GM19351 (cell line): Measurements from ENCODE around the gene MEOX1.
"Not testable (repeated sequence)": the region's sequence is repeated elsewhere in the genome, so short reads cannot be mapped to it uniquely, and the experiment has no call there.

ENCODE experiments used
- ATAC-seq: cut with Tn5 transposase; IDR thresholded peaks from one replicate; pipeline ENCODE4 v1.9.1; 2021; ENCODE audit warnings: mild to moderate bottlenecking, moderate library complexity; ENCODE audit not compliant: unreplicated experiment

The MEOX1 gene

DNA sequence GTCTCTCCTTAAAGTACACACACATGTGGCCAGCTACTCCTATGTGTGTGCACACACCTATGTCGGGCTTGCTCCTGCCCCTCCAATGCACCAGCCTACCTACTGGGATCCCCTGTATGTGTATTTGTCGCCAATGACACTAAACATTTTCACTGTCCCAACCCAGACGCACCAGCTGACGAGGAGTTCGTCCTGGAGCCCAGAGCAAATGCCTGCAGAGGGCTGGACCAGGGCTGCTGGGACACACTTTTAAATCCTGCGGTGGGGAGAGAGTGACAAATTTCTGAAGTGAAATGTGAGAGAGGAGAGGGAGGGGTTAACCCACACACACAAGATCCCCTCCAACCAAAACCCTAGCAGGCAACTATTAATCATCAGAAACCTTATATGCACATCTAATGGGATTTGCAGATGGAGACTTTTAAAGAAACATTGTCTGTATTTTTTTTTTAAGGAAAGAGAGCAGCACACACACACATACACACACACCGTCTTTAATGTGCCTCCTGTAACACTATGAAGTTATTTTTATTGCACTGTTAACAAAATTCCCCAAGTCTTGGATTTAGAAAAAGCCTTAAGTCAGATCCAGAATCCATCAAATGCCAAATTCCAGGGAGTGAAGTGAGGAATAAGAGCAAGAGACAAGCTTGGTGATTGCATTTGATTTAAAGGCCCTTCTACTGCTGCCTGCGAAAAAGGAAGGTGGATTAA is at the start of gene MEOX1:
TSS of gene MEOX1 (minus strand) at position 224 of the 714 bp plus-strand sequence. CDS start 388 bp downstream, outside the sequence.
- ATAC-seq, result no peak

DNA sequence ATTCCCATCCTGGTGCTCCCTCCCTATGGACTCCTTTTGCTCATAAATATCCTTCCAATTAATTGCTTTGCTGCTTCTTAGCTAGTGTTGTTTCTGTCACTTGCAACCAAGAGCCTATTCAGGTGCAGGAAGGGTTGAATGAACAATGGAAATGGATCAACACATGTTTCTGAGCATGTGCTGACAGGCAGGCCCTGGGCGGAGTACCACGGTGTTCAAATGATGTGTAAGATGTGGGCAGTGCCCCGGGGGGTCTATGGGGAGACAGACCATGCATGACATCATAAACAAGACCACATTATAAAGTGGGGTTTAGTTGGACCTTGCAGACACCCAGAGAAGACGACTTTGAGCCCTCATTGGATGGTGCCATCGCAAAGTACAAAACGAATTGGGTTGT is 48.4 kb upstream of the MEOX1 start:
- ATAC-seq, result no peak

- ATAC-seq, result no peak
These were observed 47.5 kb upstream of the MEOX1 start for GRCh38 chr17:43709210-43709609.

DNA sequence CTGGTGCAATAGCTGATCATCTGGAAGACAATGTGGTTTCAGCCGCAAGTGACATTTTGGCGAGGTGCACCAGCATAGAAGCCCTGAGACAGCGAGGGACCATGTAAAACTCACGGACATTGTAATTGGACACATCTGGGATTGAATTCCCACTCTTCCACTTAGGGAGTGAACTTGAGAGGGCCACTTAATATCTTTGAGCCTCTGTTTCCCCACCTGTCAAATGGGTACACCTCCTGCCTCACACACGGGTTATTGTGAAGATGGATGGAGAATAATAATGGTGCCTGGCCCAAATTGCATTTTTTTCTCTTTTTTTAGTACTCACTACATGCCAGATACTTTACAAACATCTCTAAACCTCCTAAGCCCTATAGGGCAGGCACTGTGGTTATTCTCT is 45.5 kb upstream of the MEOX1 start:
- ATAC-seq, result no peak

DNA sequence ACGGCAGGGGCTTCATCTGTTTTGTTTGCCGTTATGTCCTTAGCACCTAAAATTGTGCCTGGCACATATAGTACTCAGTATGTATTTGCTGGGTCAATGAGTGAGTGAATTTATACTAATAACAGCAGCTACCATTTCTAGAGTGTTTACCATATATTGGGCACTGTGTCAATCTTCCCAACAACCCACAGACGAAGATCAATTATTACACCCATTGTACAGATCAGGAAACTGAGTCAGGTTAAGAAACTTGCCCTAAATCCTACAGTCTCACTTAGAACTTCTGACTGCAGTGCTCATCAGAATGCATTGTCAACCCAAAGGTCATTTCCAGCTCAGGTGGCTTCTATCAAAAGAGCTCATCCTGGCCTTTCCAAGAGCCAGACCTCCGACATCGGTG is 44.5 kb upstream of the MEOX1 start:
- ATAC-seq, result no peak

- ATAC-seq, result no peak
These were observed 41.9 kb upstream of the MEOX1 start for GRCh38 chr17:43703630-43704029.

DNA sequence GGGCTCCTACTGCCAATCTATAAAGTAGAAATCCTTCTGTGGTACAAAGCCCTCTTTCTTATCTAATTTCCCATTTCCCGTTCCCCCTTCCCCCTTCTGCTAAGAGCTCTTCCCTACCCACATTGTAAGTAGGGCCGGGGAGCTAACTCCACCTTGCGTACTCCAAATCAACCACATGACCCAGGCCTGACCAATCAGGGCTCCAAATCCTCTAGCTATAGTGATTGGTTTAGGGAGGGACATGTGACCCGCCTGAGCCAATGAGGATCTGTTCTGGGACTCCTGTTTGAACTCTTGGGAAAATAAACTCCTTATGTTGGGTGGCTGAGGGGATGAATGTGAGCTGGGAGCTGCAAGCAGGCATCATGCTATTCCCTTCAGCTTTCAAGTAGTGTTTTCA is 40.9 kb upstream of the MEOX1 start:
- ATAC-seq, result no peak

- ATAC-seq, result no peak
These were observed 39.6 kb upstream of the MEOX1 start for GRCh38 chr17:43701318-43701743.

GRCh38 chr17:43699438-43699756 is 37.7 kb upstream of the MEOX1 start:
- no peak for ATAC-seq

GRCh38 chr17:43698678-43699437 is 37.1 kb upstream of the MEOX1 start:
- ATAC-seq, result no peak

- ATAC-seq, result no peak
These were observed 36.2 kb upstream of the MEOX1 start for GRCh38 chr17:43697937-43698336.

DNA sequence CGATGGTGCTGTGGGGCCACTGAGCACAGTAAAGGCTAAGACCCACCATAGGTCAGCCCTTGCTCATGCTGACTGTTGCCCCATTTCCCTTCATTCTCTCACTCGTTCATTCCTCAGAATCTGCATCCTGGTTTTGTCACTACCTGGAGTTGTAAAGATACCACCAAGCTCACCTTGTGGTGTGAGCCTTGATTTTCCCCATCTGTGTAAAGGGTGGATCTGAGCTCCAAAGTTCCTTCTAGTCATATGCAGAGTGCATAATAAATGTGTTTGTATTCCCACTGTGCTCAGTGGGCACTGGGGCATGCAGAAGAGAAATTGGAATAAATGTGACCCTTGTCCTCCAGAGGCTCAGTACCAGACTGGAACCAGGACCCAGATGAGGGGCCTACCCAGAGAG is 35.2 kb upstream of the MEOX1 start:
- ATAC-seq, result no peak

- ATAC-seq, result no peak
These were observed 34.5 kb upstream of the MEOX1 start for GRCh38 chr17:43695970-43696865.

DNA sequence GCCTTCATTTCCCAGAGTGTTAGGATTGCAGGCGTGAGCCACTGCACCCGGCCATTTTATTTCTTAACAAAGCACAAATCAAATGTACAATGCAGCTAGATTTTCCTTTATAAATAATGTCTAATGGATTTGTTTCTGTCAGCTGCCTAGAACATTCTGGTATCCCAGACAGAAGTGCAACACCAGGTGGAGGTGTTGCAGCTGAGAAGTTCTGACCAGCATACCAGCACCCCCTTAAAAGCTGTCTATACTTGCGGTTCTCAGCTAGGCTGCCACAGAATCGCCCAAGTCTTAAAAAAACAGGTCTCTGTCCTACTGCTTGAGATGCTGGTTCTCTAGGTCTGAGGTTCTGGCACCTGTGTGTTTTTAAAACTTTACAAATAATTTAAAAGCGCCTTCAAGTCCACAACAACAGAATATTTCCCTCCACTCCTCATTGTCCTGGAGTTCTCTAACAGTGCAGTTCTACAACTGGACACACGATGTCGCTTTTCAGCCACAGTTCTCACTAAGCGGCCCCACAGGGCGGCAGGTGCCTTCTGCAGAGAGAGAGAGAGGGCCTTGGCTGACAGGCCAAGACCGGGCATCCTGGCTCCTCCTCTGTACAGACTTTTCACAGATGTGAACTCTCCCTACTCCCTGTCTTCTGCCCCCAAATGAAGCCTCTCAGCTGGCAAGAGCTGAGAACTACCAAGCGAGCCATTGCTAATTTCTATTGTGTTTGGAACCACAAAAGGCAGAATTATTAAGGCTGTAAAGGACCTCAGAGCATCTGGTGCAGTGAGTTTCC is 32.6 kb upstream of the MEOX1 start:
- no peak for ATAC-seq

DNA sequence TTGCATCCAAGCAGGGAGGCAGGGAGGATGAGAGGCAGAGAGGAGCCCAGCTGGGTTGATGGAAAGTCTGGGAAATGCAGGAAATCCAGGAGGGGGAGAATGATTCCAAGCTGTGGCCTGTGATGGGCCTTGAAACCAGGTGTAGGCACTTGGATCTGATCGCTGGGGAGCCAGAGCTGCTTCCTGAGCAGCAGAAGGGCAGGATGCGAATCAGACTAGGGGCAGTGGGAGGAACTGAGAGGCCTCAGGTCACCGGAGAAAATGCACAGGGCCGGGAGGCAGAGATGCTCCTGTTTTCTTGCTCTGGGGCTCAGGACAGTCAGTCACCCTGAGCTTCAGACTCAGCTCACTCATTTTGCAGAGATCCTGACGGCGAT is 29.6 kb upstream of the MEOX1 start:
- no peak for ATAC-seq

DNA sequence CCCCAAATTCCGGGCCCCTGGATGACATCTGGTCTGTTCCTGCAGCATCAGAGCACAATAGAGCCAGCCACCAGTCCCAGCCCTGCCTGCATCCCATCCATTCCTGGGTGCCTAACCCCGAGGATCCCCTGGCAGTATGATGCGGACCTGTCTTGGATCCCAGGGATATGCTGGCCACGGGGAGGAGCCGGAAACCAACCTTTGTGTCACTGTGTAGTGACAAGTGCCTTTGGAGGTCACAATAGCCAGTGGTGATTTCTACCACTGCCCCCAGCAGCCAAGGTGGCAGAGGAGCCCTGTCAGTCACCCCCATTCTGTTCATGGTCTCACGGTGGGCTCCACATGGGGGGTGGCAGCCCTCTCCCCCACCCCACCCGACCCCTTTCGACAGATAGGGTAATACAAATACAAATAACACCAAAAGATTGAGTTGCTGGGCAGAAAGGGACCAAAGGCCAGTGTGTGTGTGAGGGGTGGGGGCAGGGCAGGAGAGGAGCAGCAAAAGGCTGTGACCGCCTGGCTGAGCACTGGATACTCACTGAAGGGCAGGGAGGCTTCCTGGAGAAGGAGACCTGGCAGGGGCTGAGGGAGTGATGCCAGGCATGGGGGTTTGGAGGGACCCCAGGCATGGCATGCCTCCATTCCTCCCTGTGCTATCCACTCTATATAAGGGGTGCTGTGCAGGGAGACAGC is 29.0 kb upstream of the MEOX1 start:
- no peak for ATAC-seq

GRCh38 chr17:43689814-43690213 is 28.1 kb upstream of the MEOX1 start:
- no peak for ATAC-seq

GRCh38 chr17:43689131-43689530 is 27.4 kb upstream of the MEOX1 start:
- no peak for ATAC-seq

- not testable (repeated sequence) for ATAC-seq
These were observed 25.2 kb upstream of the MEOX1 start for GRCh38 chr17:43686957-43687356.
